IPS DF 6.9 (cell line): ENCODE measurements around the gene SPATC1L.

ENCODE experiments used
- DNase-seq: peaks from one replicate; pipeline ENCODE4 v3.0.0-alpha.2; 2013; ENCODE audit warnings: low read depth, low spot score
- H3K27ac ChIP-seq: one replicate; pipeline ENCODE4 v1.5.1; 2013; ENCODE audit warnings: low read length, control low read depth
- H3K27me3 ChIP-seq: 2 replicates; pipeline ENCODE4 v1.6.1; 2013; ENCODE audit warnings: mild to moderate bottlenecking, low read length; ENCODE audit not compliant: control insufficient read depth, insufficient read depth
- H3K36me3 ChIP-seq: 2 replicates; pipeline ENCODE4 v1.6.1; 2013; ENCODE audit warnings: low read length; ENCODE audit not compliant: control insufficient read depth, insufficient read depth
- H3K4me1 ChIP-seq: 2 replicates; pipeline ENCODE4 v1.6.1; 2013; ENCODE audit warnings: low read length; ENCODE audit not compliant: control insufficient read depth, insufficient read depth
- H3K4me3 ChIP-seq: 2 replicates; pipeline ENCODE4 v1.5.1; 2013; ENCODE audit warnings: mild to moderate bottlenecking, low read length
- H3K9me3 ChIP-seq: 2 replicates; pipeline ENCODE4 v1.6.1; 2013; ENCODE audit warnings: low read length, inconsistent platforms; ENCODE audit not compliant: control insufficient read depth, insufficient read depth
- WGBS: extraction: QIAGEN DNeasy Blood & Tissue Kit; methylation state at CpG from one replicate; pipeline ENCODE4 v1.1.7; 2013; ENCODE audit warnings: mixed read lengths, missing lambda C conversion rate; ENCODE audit not compliant: insufficient read length, insufficient coverage; 5-methylcytosine and 5-hydroxymethylcytosine counted together

SPATC1L gene

GRCh38 chr21:46115441-46116188, 68.6 kb downstream of the SPATC1L start:
- H3K9me3 ChIP-seq = no peaks in the 10 kb centered on the region
- no CpG with 5 or more reads among the region's 17 CpGs for WGBS
- no peak for DNase-seq
- peaks cover 10% of the 10 kb centered on the region for H3K36me3 ChIP-seq
- H3K27me3 ChIP-seq = no peaks in the 10 kb centered on the region
- H3K27ac ChIP-seq = no peak overlapping the region
- H3K4me1 ChIP-seq = no peaks in the 10 kb centered on the region
- no peak overlapping the region for H3K4me3 ChIP-seq

GRCh38 chr21:46114963-46115362, 69.3 kb downstream of the SPATC1L start:
- DNase-seq = no peak
- H3K27me3 ChIP-seq = no peaks in the 10 kb centered on the region
- WGBS = no CpG with 5 or more reads among the region's 4 CpGs
- H3K4me1 ChIP-seq = no peaks in the 10 kb centered on the region; the same call in 1 of the 2 replicates
- no peak overlapping the region for H3K4me3 ChIP-seq
- peaks cover 10% of the 10 kb centered on the region for H3K36me3 ChIP-seq
- H3K27ac ChIP-seq = no peak overlapping the region
- no peaks in the 10 kb centered on the region for H3K9me3 ChIP-seq

GRCh38 chr21:46113497-46114176, 70.6 kb downstream of the SPATC1L start:
- H3K4me1 ChIP-seq = no peaks in the 10 kb centered on the region; the same call in 1 of the 2 replicates
- H3K27ac ChIP-seq = no peak overlapping the region
- H3K36me3 ChIP-seq = peaks cover 9% of the 10 kb centered on the region
- no peaks in the 10 kb centered on the region for H3K9me3 ChIP-seq
- WGBS = no CpG with 5 or more reads among the region's 16 CpGs
- DNase-seq = no peak
- no peaks in the 10 kb centered on the region for H3K27me3 ChIP-seq
- H3K4me3 ChIP-seq = no peak overlapping the region

GRCh38 chr21:46112725-46113215, 71.5 kb downstream of the SPATC1L start:
- Histone ChIP-seq H3K36me3 (peaks cover 8% of the 10 kb centered on the region), H3K27ac (no peak overlapping the region), H3K4me3 (no peak overlapping the region), H3K9me3 (no peaks in the 10 kb centered on the region), H3K4me1 (no peaks in the 10 kb centered on the region; the same call in 1 of the 2 replicates), H3K27me3 (no peaks in the 10 kb centered on the region)
- DNase-seq = no peak
- WGBS = no CpG with 5 or more reads among the region's 20 CpGs

GRCh38 chr21:46111857-46112724, 72.2 kb downstream of the SPATC1L start:
- H3K36me3 ChIP-seq = peaks cover 8% of the 10 kb centered on the region
- DNase-seq = no peak
- H3K27ac ChIP-seq = no peak overlapping the region
- H3K27me3 ChIP-seq = no peaks in the 10 kb centered on the region
- no peaks in the 10 kb centered on the region; the same call in 1 of the 2 replicates for H3K4me1 ChIP-seq
- no CpG with 5 or more reads among the region's 69 CpGs for WGBS
- H3K4me3 ChIP-seq = no peak overlapping the region
- H3K9me3 ChIP-seq = no peaks in the 10 kb centered on the region

- H3K27me3 ChIP-seq = no peaks in the 10 kb centered on the region
- WGBS = no CpG with 5 or more reads among the region's 12 CpGs
- peaks cover 8% of the 10 kb centered on the region for H3K36me3 ChIP-seq
- H3K4me1 ChIP-seq = no peaks in the 10 kb centered on the region; the same call in 1 of the 2 replicates
- H3K4me3 ChIP-seq = no peak overlapping the region
- no peak overlapping the region for H3K27ac ChIP-seq
- DNase-seq = no peak
- H3K9me3 ChIP-seq = no peaks in the 10 kb centered on the region
Observed at GRCh38 chr21:46111193-46111571, 73.1 kb downstream of the SPATC1L start.
